Ishikawa (cell line): Measurements from ENCODE around the gene CREB3L2.

Experiments
- CEBPB ChIP-seq: IDR thresholded peaks from 2 replicates; pipeline ENCODE4 v1.6.1; 2012
- CREB1 ChIP-seq: IDR thresholded peaks from 2 replicates; pipeline ENCODE4 v1.6.1; 2012; ENCODE audit warnings: low read depth
- EGR1 ChIP-seq: IDR thresholded peaks from 2 replicates; pipeline ENCODE4 v1.6.1; 2012
- EP300 ChIP-seq: IDR thresholded peaks from 2 replicates; pipeline ENCODE4 v1.6.1; 2012; ENCODE audit warnings: borderline replicate concordance
- FOXM1 ChIP-seq: IDR thresholded peaks from 2 replicates; pipeline ENCODE4 v1.6.1; 2012; ENCODE audit warnings: low read depth, borderline replicate concordance
- NFIC ChIP-seq: IDR thresholded peaks from 2 replicates; pipeline ENCODE4 v1.6.1; 2012
- RAD21 ChIP-seq: IDR thresholded peaks from 2 replicates; pipeline ENCODE4 v1.6.1; 2012; ENCODE audit warnings: low read depth
- TAF1 ChIP-seq: IDR thresholded peaks from 2 replicates; pipeline ENCODE4 v1.6.1; 2012; ENCODE audit warnings: low read depth, mild to moderate bottlenecking
- TCF12 ChIP-seq: IDR thresholded peaks from 2 replicates; pipeline ENCODE4 v1.6.1; 2012; ENCODE audit warnings: low read depth
- TEAD4 ChIP-seq: IDR thresholded peaks from 2 replicates; pipeline ENCODE4 v1.6.1; 2012
- YY1 ChIP-seq: IDR thresholded peaks from 2 replicates; pipeline ENCODE4 v1.6.1; 2012; ENCODE audit warnings: low read depth
- ZBTB7A ChIP-seq: IDR thresholded peaks from 2 replicates; pipeline ENCODE4 v1.6.1; 2012; ENCODE audit warnings: low read depth
- TF ChIP-seq, protein P1 (sequence below): IDR thresholded peaks from 2 replicates; pipeline ENCODE4 v1.6.1; 2012; ENCODE audit warnings: low read depth, mild to moderate bottlenecking
- TF ChIP-seq, protein P2 (sequence below): IDR thresholded peaks from 2 replicates; pipeline ENCODE4 v1.6.1; 2012
- TF ChIP-seq, protein P3 (sequence below): IDR thresholded peaks from 2 replicates; pipeline ENCODE4 v1.6.1; 2012

Gene CREB3L2

DNA sequence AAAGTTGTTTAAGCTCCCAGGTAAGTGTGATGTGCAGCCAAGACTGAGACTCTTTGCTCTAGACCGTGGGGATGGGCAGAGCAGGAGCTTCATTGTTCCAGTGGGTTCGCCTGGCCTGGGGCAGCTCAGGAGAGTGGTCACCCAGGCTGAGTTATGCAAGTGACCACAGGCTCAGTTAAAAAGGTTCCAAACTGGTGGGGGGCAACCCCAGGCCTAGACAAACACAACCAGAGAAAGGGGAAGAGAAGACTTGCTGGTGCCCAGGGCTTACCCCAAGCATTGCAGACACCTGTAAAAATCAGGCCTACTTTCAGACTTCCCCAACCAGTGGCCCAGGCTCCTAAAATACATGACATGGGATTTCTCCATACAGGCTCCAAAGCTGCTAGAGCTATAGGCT is 21.6 kb downstream of the CREB3L2 start:
- no peak for TF ChIP-seq CEBPB
- TF ChIP-seq YY1, result no peak
- TF ChIP-seq FOXM1, result no peak
- TF ChIP-seq, protein P1, sequence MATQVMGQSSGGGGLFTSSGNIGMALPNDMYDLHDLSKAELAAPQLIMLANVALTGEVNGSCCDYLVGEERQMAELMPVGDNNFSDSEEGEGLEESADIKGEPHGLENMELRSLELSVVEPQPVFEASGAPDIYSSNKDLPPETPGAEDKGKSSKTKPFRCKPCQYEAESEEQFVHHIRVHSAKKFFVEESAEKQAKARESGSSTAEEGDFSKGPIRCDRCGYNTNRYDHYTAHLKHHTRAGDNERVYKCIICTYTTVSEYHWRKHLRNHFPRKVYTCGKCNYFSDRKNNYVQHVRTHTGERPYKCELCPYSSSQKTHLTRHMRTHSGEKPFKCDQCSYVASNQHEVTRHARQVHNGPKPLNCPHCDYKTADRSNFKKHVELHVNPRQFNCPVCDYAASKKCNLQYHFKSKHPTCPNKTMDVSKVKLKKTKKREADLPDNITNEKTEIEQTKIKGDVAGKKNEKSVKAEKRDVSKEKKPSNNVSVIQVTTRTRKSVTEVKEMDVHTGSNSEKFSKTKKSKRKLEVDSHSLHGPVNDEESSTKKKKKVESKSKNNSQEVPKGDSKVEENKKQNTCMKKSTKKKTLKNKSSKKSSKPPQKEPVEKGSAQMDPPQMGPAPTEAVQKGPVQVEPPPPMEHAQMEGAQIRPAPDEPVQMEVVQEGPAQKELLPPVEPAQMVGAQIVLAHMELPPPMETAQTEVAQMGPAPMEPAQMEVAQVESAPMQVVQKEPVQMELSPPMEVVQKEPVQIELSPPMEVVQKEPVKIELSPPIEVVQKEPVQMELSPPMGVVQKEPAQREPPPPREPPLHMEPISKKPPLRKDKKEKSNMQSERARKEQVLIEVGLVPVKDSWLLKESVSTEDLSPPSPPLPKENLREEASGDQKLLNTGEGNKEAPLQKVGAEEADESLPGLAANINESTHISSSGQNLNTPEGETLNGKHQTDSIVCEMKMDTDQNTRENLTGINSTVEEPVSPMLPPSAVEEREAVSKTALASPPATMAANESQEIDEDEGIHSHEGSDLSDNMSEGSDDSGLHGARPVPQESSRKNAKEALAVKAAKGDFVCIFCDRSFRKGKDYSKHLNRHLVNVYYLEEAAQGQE, result no peak
- no peak for TF ChIP-seq RAD21
- no peak for TF ChIP-seq ZBTB7A
- no peak for TF ChIP-seq TEAD4
- no peak for TF ChIP-seq EP300
- no peak for TF ChIP-seq EGR1
- TF ChIP-seq, protein P2, sequence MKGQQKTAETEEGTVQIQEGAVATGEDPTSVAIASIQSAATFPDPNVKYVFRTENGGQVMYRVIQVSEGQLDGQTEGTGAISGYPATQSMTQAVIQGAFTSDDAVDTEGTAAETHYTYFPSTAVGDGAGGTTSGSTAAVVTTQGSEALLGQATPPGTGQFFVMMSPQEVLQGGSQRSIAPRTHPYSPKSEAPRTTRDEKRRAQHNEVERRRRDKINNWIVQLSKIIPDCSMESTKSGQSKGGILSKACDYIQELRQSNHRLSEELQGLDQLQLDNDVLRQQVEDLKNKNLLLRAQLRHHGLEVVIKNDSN, result no peak
- TF ChIP-seq NFIC, result no peak
- TF ChIP-seq TAF1, result no peak
- no peak for TF ChIP-seq TCF12
- TF ChIP-seq, protein P3, sequence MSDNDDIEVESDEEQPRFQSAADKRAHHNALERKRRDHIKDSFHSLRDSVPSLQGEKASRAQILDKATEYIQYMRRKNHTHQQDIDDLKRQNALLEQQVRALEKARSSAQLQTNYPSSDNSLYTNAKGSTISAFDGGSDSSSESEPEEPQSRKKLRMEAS, result no peak
- no peak for TF ChIP-seq CREB1

DNA sequence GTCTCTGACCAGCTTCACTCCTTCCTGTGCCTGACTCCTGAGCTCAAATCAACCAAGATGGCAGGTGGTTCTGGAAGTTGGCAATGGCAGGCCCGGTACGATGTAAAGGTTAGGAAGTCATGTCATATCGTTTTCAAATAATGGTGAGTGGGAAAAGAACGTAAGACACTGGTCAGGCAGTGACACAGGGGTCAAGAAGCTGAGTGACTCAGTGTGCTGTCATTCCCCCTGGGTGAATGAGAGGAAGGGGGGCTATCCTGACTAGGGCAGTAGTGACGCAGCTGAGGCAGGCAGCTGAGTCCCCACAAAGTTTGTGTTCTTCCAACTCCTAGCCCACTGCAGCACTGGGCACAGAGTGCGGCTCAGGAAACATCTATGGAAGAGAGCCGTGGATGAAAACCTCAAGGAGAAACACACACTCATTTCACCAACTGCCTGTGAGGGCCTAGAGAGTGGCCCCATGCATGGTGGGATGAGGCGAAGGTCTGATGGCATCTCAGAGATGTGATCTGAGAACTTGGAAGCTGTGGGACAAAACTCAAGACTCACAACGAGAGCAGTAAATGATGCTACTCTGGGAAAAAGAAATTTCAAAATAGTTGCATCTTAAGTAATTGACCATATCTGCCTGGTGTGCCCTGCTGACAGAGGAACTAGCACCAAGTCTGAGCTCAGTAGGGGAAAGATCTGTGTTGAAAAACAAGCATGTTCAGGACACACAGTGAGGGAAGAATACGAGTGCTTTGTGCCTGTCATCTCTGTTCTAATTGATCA is 23.2 kb downstream of the CREB3L2 start:
- no peak for TF ChIP-seq NFIC
- TF ChIP-seq CREB1, result no peak
- no peak for TF ChIP-seq TAF1
- TF ChIP-seq EP300, result no peak
- no peak for TF ChIP-seq RAD21
- no peak for TF ChIP-seq TEAD4
- TF ChIP-seq EGR1, result no peak
- TF ChIP-seq TCF12, result no peak
- no peak for TF ChIP-seq CEBPB
- TF ChIP-seq FOXM1, result no peak
- TF ChIP-seq, protein P3, result no peak
- TF ChIP-seq YY1, result no peak
- TF ChIP-seq, protein P2, result no peak
- no peak for TF ChIP-seq ZBTB7A
- TF ChIP-seq, protein P1, result no peak

DNA sequence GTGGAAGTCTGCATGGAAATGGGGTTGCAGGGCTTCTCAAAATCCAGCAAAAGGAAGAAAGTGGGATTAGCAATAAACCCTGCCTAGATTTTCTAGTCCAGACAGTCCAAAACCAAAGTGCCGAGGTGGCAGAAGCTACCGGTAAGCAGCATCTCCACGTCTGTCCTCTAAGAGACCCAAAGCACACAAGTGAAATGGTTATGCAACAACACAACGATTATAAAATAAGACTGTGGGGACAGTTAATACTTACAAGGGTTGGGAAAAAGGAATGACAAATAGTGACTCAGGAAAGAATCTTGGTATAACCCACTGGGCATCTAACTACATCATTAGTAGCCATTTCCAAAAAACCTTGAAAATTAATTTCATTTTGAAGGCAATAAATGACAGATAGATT is 24.7 kb downstream of the CREB3L2 start:
- TF ChIP-seq CREB1, result no peak
- TF ChIP-seq, protein P1, result no peak
- no peak for TF ChIP-seq TCF12
- TF ChIP-seq ZBTB7A, result no peak

DNA sequence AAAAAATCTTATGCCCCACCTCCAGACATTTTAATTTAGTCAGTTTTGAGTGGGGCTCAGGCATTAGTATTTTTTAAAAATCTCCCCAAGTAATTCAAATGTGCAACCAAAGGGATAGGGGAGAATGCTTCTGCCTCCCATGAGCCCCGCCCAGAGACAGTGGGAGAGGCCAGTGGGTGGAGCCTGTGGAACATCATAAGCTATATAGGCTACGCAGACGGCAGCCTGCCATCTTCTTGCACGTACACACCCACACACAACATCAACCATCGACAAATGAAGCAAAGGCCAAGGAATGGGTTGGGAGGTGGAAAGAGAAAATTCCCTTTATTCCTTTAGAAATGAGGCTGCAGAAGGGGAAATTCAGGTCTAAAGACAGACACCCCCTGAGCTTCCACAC is 25.2 kb downstream of the CREB3L2 start:
- TF ChIP-seq FOXM1, result no peak
- no peak for TF ChIP-seq EGR1
- TF ChIP-seq, protein P3, result no peak
- TF ChIP-seq, protein P1, result no peak
- TF ChIP-seq TCF12, result no peak
- no peak for TF ChIP-seq RAD21
- no peak for TF ChIP-seq TEAD4
- no peak for TF ChIP-seq TAF1
- TF ChIP-seq CREB1, result no peak
- TF ChIP-seq NFIC, result no peak
- no peak for TF ChIP-seq ZBTB7A
- TF ChIP-seq YY1, result no peak
